ENCODE data around the gene KLF2. TPM values are rescaled to one million over a fixed set of nuclear protein-coding genes. Genes with fewer than 3 reads are reported as not detected.

KLF2 gene
- total and polyA plus RNA-seq, 12 donors: 2.2 to 52.3 (median 23.2) TPM

- Histone ChIP-seq H3K4me3 (no peak overlapping the region), H3K4me1 (replicated peaks in 1 of 2) (peaks cover 8 to 19% of the 10 kb centered on the region in 2 donors), H3K36me3 (replicated peaks in 1 of 2) (no peaks in the 10 kb centered on the region), H3K9me3 (replicated peaks in 1 of 3) (no peaks in the 10 kb centered on the region), H3K27ac (no peak overlapping the region), H3K27me3 (no peaks in the 10 kb centered on the region)
- intact Hi-C loops (cut with DNase I): no loop called here
- peak in 2 of 7 donors; percentile 30 to 65 for DNase-seq
- 47 to 70% (median 66%) methylated on average over 9 of the region's 9 CpGs for WGBS, 4 donors
- no peak for TF ChIP-seq POLR2A (IDR thresholded peaks at IDR 0.05)
- TF ChIP-seq CTCF (IDR thresholded peaks at IDR 0.05): no peak
These were observed 36.1 kb upstream of the KLF2 start for GRCh38 chr19:16288544-16288943.

- Histone ChIP-seq H3K27me3 (no peaks in the 10 kb centered on the region), H3K36me3 (replicated peaks in 1 of 2) (no peaks in the 10 kb centered on the region), H3K4me3 (no peak overlapping the region), H3K9me3 (replicated peaks in 1 of 3) (no peaks in the 10 kb centered on the region), H3K27ac (no peak overlapping the region), H3K4me1 (replicated peaks in 1 of 2) (peaks cover 0 to 10% of the 10 kb centered on the region in 2 donors)
- TF ChIP-seq POLR2A (IDR thresholded peaks at IDR 0.05): no peak
- TF ChIP-seq CTCF (IDR thresholded peaks at IDR 0.05): no peak
- no peak for DNase-seq
- intact Hi-C loops (cut with DNase I): no loop called here
- 81 to 86% (median 83%) methylated on average over 7 of the region's 7 CpGs for WGBS, 4 donors
These were observed 35.0 kb upstream of the KLF2 start for GRCh38 chr19:16289594-16289993.

GRCh38 chr19:16290692-16291091 lies 33.9 kb upstream of the KLF2 start:
- TF ChIP-seq POLR2A (IDR thresholded peaks at IDR 0.05) (no peak), CTCF (IDR thresholded peaks at IDR 0.05) (no peak)
- Histone ChIP-seq H3K27ac (no peak overlapping the region), H3K9me3 (replicated peaks in 1 of 3) (no peaks in the 10 kb centered on the region), H3K4me1 (replicated peaks in 1 of 2) (peaks cover 0 to 8% of the 10 kb centered on the region in 2 donors), H3K4me3 (no peak overlapping the region), H3K36me3 (replicated peaks in 1 of 2) (no peaks in the 10 kb centered on the region), H3K27me3 (no peaks in the 10 kb centered on the region)
- 71 to 77% (median 73%) methylated on average over 8 to 10 of the region's 10 CpGs for WGBS, 4 donors
- DNase-seq: no peak
- intact Hi-C loops (cut with DNase I): no loop called here

- Histone ChIP-seq H3K4me1 (replicated peaks in 1 of 2) (no peaks in the 10 kb centered on the region), H3K4me3 (no peak overlapping the region), H3K36me3 (replicated peaks in 1 of 2) (no peaks in the 10 kb centered on the region), H3K27ac (peak overlapping the region; percentile 46 to 89 (median 62)), H3K9me3 (replicated peaks in 1 of 3) (no peaks in the 10 kb centered on the region), H3K27me3 (no peaks in the 10 kb centered on the region)
- 35 to 45% (median 42%) methylated on average over 27 of the region's 27 CpGs for WGBS, 4 donors
- peak in 6 of 7 donors; percentile 51 to 82 (median 71) for DNase-seq
- TF ChIP-seq CTCF (IDR thresholded peaks at IDR 0.05): no peak
- no peak for TF ChIP-seq POLR2A (IDR thresholded peaks at IDR 0.05)
- intact Hi-C loops (cut with DNase I): no loop called here
These were observed 31.2 kb upstream of the KLF2 start for GRCh38 chr19:16293118-16294091.
